ENCODE measurements around the gene RGSL1. TPM values are rescaled to one million over a fixed set of nuclear protein-coding genes. Genes with fewer than 3 reads are reported as not detected.

RGSL1 gene
- total RNA-seq, 1 experiment from 2014 or later = not detected

GRCh38 chr1:182560392-182560984 is 110.5 kb downstream of the RGSL1 start:
- H2AFZ ChIP-seq (ENCODE audit: low read length) = no peak overlapping the region
- no peaks in the 10 kb centered on the region for H3F3A ChIP-seq (ENCODE audit: low read length, unreplicated experiment)
- H3K27ac ChIP-seq (ENCODE audit: low read length) = no peak overlapping the region
- no peaks in the 10 kb centered on the region for H3K4me1 ChIP-seq (ENCODE audit: insufficient read depth, low read length)
- H3K9me3 ChIP-seq (ENCODE audit: low read length) = no peaks in the 10 kb centered on the region
- no TSS peak for BruUV-seq (replicated peaks)
- CTCF ChIA-PET = no interaction called here
- H3K79me2 ChIP-seq (ENCODE audit: low read length) = no peaks in the 10 kb centered on the region
- H4K20me1 ChIP-seq (ENCODE audit: low read length) = no peaks in the 10 kb centered on the region
- POLR2A ChIA-PET (ENCODE audit: unreplicated experiment) = no interaction called here
- no peak for TF ChIP-seq EZH2 (IDR thresholded peaks at IDR 0.05; ENCODE audit: low read length, unreplicated experiment)
- no peak for TF ChIP-seq CTCF (conservative IDR thresholded peaks at IDR 0.05; ENCODE audit: low read depth, low read length)
- TF ChIP-seq EZH2phosphoT487 (IDR thresholded peaks at IDR 0.05; ENCODE audit: borderline replicate concordance, low read length) = no peak
- no peaks in the 10 kb centered on the region for H3K9me2 ChIP-seq (replicated peaks; ENCODE audit: low read length)
- intact Hi-C loops (cut with micrococcal nuclease) = no loop called here
- ATAC-seq = no peak
- no peak for DNase-seq
- H3K36me3 ChIP-seq (ENCODE audit: low read depth, low read length) = no peaks in the 10 kb centered on the region
- H3K4me2 ChIP-seq (ENCODE audit: low read length) = no peak overlapping the region
- H3K4me3 ChIP-seq (ENCODE audit: low read length) = no peak overlapping the region
- no peaks in the 10 kb centered on the region for H3K27me3 ChIP-seq (ENCODE audit: low read length)
- H3K9ac ChIP-seq (ENCODE audit: low read length) = no peak overlapping the region

GRCh38 chr1:182561456-182561855 is 111.5 kb downstream of the RGSL1 start:
- POLR2A ChIA-PET (ENCODE audit: unreplicated experiment) = no interaction called here

More at GRCh38 chr1:182561456-182561855, 111.5 kb downstream of the RGSL1 start:
- no peak overlapping the region for H3K27ac ChIP-seq (ENCODE audit: low read length)
- no peaks in the 10 kb centered on the region for H3F3A ChIP-seq (ENCODE audit: low read length, unreplicated experiment)
- H3K27me3 ChIP-seq (ENCODE audit: low read length) = no peaks in the 10 kb centered on the region
- H4K20me1 ChIP-seq (ENCODE audit: low read length) = no peaks in the 10 kb centered on the region
- CTCF ChIA-PET = no interaction called here
- no peak for TF ChIP-seq CTCF (conservative IDR thresholded peaks at IDR 0.05; ENCODE audit: low read depth, low read length)
- no peak for TF ChIP-seq EZH2phosphoT487 (IDR thresholded peaks at IDR 0.05; ENCODE audit: borderline replicate concordance, low read length)
- no peak for TF ChIP-seq EZH2 (IDR thresholded peaks at IDR 0.05; ENCODE audit: low read length, unreplicated experiment)
- H3K4me1 ChIP-seq (ENCODE audit: insufficient read depth, low read length) = no peaks in the 10 kb centered on the region
- H3K9me3 ChIP-seq (ENCODE audit: low read length) = no peaks in the 10 kb centered on the region
- H3K4me3 ChIP-seq (ENCODE audit: low read length) = no peak overlapping the region
- H3K9me2 ChIP-seq (replicated peaks; ENCODE audit: low read length) = no peaks in the 10 kb centered on the region
- no TSS peak for BruUV-seq (replicated peaks)
- no peak overlapping the region for H2AFZ ChIP-seq (ENCODE audit: low read length)
- no peak overlapping the region for H3K9ac ChIP-seq (ENCODE audit: low read length)
- intact Hi-C loops (cut with micrococcal nuclease) = no loop called here
- no peak for ATAC-seq
- no peak for DNase-seq
- H3K36me3 ChIP-seq (ENCODE audit: low read depth, low read length) = no peaks in the 10 kb centered on the region
- H3K4me2 ChIP-seq (ENCODE audit: low read length) = no peak overlapping the region
- H3K79me2 ChIP-seq (ENCODE audit: low read length) = no peaks in the 10 kb centered on the region
